Stimulated activated naive CD4-positive, alpha-beta T cell treated with Interleukin-2 at 50 U/mL for 16 hours (primary cell): Measurements from ENCODE around the gene BRS3.
"Not testable (repeated sequence)": the region's sequence is repeated elsewhere in the genome, so short reads cannot be mapped to it uniquely, and the experiment has no call there.

Experiments
- DNase-seq: peaks from one replicate; lab custom pipeline; 2025; lab: John Stamatoyannopoulos, UW

BRS3 gene

GRCh38 chrX:136487647-136488046 lies at the start of gene BRS3:
Gene BRS3 (plus strand): TSS chrX:136487947. CDS start chrX:136488115, 168 bp downstream.
- no peak for DNase-seq

DNA sequence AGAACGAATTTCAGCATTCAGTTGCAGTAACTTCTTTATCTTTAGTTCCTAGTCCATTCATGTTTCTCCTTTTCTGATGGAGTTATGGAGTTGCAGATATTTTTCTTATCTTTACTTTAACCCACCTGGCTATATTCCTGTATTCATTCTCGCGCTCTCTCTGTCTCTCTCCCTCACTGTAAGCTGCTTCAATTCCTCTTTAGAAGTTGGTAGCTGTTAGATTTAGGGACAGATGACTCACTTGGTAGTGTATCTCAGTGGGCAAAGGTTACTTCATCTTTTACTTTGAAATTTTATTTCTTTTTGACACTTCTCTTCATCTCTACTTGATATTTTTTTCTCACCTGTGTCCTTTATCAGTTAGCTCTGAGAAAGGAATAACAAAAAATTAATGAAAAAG lies 49.6 kb upstream of the BRS3 start:
- no peak for DNase-seq

DNA sequence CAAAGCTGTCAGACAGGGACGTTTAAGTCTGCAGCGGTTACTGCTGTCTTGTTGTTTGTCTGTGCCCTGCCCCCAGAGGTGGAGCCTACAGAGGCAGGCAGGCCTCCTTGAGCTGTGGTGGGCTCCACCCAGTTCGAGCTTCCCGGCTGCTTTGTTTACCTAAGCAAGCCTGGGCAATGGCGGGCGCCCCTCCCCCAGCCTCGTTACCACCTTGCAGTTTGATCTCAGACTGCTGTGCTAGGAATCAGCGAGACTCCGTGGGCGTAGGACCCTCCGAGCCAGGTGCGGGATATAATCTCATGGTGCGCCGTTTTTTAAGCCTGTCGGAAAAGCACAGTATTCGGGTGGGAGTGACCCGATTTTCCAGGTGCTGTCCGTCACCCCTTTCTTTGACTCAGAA lies 42.1 kb upstream of the BRS3 start:
- DNase-seq: not testable (repeated sequence)

DNA sequence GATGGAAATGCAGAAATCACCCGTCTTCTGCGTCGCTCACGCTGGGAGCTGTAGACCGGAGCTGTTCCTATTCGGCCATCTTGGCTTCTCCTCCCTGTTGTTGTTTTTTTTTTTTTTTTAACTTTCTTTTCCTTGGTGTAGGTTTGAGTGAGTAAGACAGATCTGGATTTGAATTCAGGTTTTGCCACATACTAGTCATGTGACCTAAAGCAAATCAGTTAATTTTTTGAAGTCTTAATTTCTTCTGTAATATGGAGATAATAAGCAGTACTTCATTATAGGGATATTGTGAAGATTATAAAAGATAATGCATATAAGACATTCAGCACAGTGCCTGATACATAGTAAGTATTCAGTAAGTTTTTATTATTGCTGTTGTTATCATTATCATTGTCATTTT lies 41.5 kb upstream of the BRS3 start:
- DNase-seq: no peak

GRCh38 chrX:136447308-136447707 lies 40.4 kb upstream of the BRS3 start:
- no peak for DNase-seq

GRCh38 chrX:136447968-136448367 lies 39.8 kb upstream of the BRS3 start:
- DNase-seq: no peak

DNA sequence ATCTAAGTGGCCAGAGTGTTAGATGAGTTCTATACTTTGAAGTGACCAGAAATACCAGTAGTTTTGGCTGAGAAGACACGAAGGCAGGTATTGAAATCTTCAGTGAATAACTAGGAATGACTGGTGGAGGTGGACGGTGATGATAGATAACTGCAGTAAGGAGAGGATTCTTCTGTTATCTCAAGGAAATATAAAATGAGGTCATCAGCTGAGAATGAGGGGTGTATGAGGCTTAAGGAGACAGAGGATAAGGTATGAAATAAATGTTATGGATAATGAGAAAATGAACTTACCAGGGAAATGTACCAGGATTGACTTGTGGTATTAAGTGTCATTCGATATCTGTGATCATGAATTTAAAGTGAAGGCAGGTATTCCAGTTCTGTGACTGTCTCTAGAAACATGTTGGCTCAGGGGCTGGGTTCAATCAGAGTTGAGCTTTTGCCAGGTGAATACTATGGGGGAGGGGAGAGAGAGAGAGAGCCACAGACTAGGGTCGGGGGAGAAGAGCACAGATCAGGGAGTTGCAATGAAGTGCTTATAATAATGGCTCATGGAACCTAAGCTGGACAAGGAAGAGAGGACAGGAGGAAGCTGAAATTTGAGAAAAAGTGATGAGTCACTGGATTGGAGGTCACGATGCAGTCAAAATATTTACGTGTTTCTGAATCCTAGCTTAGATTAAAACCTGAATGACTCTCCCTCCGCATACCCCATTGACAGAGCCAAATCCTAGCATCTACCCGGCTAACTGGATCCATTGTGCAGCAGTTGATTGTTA lies 37.5 kb upstream of the BRS3 start:
- no peak for DNase-seq

GRCh38 chrX:136452614-136453013 lies 35.1 kb upstream of the BRS3 start:
- DNase-seq: no peak

DNA sequence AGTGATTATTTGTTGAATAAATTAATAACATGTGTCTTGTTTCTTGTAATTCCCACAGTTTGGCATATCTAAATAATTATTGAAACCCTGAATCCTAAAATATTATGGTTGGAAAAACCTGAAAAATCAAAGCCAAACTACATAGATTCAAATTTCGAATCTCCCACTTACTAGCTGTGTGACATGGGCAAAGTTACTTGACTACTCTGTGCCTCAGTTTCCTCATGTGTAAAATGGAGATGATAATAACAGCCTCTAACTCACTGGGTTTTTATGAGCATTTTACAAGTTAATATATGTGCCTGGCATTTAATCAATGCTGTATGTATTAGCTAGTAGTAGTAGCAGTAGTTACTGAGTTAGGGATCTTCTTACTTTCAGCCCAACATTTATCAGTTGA lies 34.6 kb upstream of the BRS3 start:
- no peak for DNase-seq

GRCh38 chrX:136453771-136454170 lies 34.0 kb upstream of the BRS3 start:
- no peak for DNase-seq

DNA sequence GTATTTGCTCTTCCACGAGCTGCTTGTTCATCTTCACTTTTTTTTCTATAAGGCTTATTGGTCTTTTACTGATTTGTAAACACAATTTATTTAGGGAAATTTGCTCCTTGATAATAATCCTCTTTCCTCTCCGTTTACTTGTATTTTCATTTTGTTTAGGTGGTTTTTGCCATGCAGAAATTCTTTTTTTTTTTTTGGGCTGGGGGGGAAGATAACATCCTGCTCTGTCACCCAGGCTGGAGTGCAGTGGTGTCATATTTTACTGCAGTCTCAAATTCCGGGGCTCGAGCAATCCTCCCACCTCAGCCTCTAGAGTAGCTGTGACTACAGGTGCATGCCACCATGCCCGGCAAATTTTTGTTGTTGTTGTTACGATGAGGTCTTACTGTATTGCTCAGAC lies 31.6 kb upstream of the BRS3 start:
- no peak for DNase-seq

DNA sequence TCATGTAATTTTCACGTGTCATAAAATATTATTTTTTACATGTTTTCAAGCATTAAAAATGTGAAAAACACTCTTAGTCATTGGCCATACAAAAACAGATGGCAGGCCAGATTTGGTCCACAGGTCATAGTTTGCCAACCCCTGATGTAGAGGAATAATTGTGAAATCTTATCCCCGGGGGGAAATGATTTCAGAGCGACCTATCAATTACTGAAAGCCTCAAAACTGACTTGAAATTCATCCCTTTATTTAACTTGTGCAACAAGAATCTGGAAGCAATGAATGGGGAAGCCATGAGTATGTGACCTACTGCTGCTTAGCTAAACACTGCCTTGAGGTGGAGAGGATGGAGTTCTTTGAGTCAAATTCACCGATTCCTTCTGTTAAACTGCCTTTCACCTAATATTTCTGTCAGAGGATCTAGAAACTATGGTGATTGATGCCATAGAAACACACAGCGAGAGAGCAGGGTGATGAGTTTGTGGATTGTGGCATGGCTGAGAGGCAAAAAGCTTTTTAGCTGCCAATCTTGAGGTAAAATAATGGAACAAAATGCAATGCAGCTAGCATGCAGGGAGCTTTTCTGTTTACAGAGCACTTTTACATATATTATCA lies 30.3 kb upstream of the BRS3 start:
- DNase-seq: no peak

DNA sequence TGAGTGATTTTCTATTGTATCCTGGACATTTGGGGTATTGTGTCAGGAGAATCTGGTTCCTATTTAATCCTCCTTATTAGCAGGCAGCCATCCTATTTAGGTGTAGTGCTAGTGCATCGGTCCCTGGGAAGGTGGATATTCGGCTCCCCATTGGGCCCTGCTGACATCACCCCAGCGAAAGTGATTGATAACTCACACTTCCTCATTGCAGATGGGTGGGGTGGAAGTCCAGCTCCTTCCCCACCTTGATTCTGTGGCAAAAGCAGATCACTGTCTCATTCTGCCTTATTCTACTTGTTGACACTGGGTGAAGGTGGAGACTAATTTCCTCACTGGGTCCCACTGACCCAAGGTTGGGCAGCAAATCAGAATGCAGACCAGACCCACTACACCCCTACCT lies 23.2 kb upstream of the BRS3 start:
- DNase-seq: no peak

DNA sequence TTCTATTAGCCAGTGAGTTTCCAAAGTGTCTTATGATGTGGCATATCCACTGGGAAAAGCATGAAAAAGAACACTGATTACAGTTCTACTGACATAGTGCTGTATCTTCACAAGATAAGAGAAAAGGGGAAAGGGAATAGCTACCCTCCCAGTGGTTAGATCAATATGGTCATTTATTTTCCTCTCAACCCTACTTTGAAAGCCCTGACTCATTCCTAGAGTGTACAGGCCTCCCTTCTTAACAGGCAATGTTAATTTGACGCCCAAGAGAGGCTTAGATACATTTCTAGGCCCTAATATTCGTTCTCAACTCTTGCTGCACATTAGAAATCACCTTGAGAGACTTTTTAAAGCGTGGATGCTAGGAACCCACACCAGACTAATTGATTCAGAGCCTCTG lies 20.4 kb upstream of the BRS3 start:
- no peak for DNase-seq

- no peak for DNase-seq
These were observed 19.2 kb upstream of the BRS3 start for GRCh38 chrX:136468391-136469103.

DNA sequence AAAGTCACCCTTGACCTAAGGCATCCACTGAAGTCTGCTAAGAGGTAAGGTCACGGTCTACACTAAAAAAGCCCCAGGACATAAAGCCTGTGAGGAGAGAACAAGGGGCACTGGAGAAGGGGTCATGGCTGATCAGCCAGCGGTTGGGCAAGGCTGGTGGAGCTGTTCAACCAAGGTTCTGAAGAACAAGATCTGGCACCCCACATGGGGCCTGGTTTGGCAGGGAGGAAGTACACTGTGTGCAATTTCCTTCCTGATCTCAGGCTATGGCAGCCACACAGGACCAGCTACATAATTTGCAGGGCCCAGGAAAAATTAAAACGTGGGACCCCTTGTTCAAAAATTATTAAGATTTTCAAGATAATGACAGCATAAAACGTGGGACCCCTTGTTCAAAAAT lies 14.1 kb upstream of the BRS3 start:
- no peak for DNase-seq

- DNase-seq: no peak
These were observed 12.5 kb upstream of the BRS3 start for GRCh38 chrX:136475236-136475635.

- no peak for DNase-seq
These were observed 11.2 kb upstream of the BRS3 start for GRCh38 chrX:136476501-136476900.

- DNase-seq: no peak
These were observed 10.7 kb upstream of the BRS3 start for GRCh38 chrX:136477026-136477425.

DNA sequence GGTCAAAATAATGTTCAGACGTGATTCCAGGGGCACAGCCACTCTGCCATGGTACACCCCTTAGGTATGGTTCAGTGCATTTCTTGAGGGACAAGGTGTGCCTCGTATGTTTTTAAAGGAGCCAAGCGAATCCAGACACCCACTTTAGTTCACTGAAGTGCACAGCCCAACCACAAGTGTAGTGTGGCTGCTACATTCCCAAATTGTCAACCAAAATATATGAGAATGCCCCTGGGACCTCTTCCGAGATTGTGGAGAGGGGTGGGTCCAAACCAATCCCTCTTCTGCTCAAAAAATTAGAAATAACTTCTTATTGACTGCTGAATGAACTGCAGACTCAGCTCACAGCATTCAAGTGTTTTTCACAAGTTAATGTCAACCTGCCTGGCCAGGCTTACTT lies 7.4 kb upstream of the BRS3 start:
- no peak for DNase-seq

GRCh38 chrX:136488706-136489105 lies 959 bp downstream of the BRS3 start:
- DNase-seq: no peak

- no peak for DNase-seq
These were observed 4.1 kb downstream of the BRS3 start for GRCh38 chrX:136491832-136492231.

DNA sequence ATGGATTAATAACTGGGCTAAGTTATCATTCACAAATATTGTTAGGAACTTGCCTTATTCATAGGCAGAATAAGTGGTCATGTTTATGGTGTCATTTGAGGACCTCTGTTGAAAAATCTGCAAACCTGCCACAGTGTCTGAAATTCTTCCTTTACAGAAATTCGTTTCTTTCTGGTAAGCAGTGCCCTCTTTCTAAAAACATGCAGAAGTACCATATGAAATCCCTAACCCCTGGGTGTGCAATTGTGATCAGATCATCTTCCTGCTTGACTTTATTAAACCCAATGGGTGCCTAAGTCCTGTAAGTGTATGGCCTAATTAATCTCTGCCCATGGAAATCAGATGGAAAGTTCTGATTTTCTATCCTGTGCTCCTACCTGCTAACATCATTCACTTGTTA lies 5.3 kb downstream of the BRS3 start:
- DNase-seq: no peak
